ENCODE measurements around the gene EMILIN2. TPM values are rescaled to one million over a fixed set of nuclear protein-coding genes. Genes with fewer than 3 reads are reported as not detected.
A peak's percentile ranks its signal among the peaks of the same experiment; 100 is the strongest.

Gene EMILIN2
- total and polyA plus RNA-seq, 2 of the 8 experiments (the other 6 are each of a cell fraction or from before 2014, with no cell fraction given) = 6.0 to 7.5 TPM

GRCh38 chr18:2847317-2848246, 776 bp downstream of the EMILIN2 start (continued):
- TF ChIP-seq RFX5 (IDR thresholded peaks at IDR 0.05; ENCODE audit: borderline replicate concordance, low read depth, low read length) (no peak), EP300 (IDR thresholded peaks at IDR 0.05; ENCODE audit: borderline replicate concordance in 1 of 2, low read depth in 2 of 2, low read length in 2 of 2) (no peak), CHD2 (IDR thresholded peaks at IDR 0.05; ENCODE audit: low read length) (no peak), CBX5 (IDR thresholded peaks at IDR 0.05; ENCODE audit: low read depth, low read length) (no peak), TEAD4 (IDR thresholded peaks at IDR 0.05; ENCODE audit: low read depth, low read length) (no peak), TAF1 (IDR thresholded peaks at IDR 0.05; ENCODE audit: low read depth, low read length) (peak; percentile 5; the same call in 1 of the 2 replicates), RBBP5 (IDR thresholded peaks at IDR 0.05; ENCODE audit: borderline replicate concordance, low read depth, low read length) (peak; percentile 17), EZH2 (IDR thresholded peaks at IDR 0.05; ENCODE audit: low read depth, low read length, severe bottlenecking) (no peak), CTBP2 (IDR thresholded peaks at IDR 0.05; ENCODE audit: borderline replicate concordance, insufficient read depth, insufficient read length, low read length) (no peak), RNF2 (IDR thresholded peaks at IDR 0.05; ENCODE audit: borderline replicate concordance, low read depth, low read length, missing control alignments, poor library complexity, severe bottlenecking) (no peak), NANOG (IDR thresholded peaks at IDR 0.05; ENCODE audit: insufficient read depth, low read depth, low read length, poor library complexity, severe bottlenecking) (no peak)
